DMS79 treated with DMSO at 0.1 percent for 48 hours (cell line): Measurements from ENCODE around the gene PTPRCAP.

Experiments used
- DNase-seq: peaks from one replicate; lab custom pipeline; 2025; lab: John Stamatoyannopoulos, UW

The PTPRCAP gene

DNA sequence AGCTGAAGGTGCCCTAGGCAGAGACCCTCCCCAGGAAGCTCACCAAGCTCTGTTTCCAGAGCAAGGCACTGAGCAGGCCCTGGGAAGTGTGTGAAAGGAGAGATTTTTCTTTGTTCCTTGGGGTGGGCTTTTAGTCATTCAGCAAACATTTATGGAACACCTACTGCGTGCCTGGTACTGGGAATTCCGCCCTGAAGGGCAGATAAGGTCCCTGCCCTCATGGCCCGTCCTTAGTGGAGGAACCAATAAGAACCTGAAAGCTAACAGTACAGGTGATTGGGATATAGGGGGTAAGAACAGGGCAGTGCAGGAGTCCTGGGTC, 27.7 kb upstream of the PTPRCAP start:
- no peak for DNase-seq

DNA sequence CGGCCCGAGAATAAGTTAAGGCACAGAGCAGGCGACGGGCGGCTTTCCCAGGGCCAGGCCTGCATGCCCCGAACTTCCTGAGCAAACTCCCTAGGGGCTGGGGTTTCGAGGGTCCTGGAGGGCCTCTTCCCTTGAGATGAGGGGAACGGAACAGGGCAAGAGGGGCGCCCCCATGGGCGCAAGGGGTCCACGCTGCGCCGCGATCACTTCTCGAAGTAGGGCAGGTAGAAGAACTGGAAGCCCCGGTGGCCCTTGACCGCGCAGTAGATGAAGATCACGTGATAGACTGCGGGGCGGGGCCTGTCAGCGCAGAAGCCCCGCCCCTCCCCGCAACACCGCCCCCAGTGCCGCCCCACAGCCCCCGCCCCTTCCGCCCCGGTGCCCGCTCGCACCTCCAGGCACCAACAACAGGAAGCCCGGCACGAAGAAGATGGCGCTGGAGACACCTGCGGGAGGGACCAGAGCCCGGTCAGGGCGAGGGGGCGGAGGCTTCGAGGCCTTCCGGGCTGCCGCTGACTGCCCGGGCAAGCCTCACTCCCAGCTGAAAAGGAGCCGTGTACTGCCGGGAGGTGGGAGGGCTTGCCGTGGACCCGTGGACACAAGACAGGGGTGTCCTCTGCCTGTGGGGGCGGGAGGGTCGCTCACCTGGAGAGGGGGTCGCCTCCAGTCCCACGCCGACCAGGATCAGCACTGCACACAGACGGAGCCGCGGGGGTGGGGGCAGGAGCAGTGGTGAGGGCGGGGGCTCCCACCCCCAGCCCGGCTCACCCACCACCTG, 27.1 kb upstream of the PTPRCAP start:
- peak; percentile 34 for DNase-seq

DNA sequence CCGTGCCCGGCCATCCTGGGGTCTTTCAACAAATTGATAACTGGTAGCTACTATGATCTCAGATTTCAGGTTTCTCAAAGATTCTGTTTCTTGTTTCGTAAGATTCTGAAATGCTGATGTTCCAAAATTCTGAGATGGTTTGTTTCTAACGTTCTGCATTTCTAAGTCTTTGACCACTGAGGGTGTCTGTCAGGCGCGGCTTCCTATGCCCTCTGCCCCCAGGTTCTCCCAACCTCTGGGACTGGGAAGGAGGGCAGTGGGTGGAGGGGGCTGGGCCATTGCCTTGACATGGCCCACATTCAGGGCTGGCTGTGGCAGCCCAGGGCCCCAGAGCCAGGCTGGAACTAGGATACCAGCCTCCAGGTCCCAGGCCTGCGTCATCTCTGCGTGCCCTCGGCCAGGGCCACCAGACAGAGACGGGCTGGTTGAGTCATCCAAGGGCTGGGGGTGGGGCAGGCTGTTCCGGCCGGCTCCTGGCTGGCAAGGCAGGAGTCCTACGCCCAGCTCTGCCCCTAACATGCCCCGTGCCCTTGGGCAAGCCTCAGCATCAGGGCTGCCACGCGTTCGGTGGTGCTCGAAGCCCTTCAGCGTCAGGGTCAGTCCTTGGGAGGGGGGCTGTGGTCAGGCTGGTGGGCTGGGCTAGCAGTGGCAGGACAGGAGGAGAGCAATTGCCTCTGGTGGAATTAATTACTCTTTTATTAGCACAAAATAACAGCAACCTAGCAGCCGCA, 26.4 kb upstream of the PTPRCAP start:
- DNase-seq = no peak

DNA sequence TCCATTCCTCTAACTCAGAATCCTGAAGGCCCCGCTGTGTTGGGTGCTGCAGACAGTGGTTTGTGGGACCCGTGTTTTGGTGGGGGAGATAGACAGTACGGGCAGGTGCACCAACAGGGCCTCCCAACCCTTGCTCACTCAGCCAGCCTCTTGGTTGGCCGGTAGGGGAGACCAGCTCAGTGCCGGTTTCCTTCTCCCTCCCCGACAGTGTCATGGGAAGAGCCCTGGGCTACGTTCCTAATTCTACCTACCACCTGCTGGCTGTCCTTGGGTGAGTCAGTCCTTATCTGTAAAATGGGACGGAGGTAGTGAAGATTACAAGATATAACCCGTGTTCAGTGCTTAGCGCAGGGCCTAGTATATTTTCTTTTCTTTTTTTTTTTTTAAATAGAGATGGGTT, 25.7 kb upstream of the PTPRCAP start:
- no peak for DNase-seq

DNA sequence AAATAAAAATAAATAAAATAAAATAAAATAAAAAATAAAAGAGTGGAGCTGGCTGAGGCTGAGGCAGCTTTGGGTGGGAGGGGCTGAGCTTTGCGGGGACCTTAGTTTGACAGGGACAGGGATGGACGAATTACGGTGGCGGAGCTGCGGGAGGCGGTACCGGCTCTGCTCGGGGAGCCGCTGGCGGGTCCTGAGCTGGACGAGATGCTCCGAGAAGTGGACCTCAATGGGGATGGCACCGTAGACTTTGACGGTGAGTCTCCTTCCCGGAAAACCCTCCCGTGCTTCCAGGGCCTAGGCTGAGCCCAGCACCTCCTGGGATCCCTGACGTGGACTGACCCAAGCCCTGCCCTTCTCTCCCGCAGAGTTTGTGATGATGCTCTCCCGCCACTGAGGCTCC, 20.8 kb upstream of the PTPRCAP start:
- DNase-seq = no peak

GRCh38 chr11:67457453-67457852, 20.0 kb upstream of the PTPRCAP start:
- no peak for DNase-seq

DNA sequence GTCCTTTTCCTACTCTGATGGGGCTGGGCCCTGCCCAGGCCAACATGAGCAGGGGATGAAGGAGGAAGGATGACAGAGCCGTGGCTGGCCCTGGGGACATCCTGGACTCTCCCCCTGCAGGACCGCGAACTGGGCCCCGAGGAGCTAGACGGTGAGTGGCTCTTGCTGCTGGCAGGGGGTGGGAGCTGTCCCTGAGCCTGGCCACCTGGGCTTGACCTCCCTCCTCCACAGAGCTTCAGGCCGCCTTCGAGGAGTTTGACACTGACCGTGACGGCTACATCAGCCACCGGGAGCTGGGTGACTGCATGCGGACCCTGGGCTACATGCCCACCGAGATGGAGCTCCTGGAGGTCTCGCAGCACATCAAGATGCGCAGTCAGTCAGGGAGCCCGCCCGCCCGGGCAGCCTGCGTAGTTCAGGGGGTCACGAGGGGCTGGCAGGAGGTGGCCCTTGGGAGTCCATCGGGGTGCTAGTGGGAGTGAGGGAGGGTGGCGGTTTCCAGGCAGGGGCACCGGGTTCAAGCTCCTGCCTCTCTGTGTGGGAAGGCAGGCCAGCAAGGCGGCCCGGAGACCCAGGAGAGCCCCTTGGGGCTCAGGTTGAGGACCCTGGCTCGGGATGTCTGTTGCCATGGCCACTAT, 18.7 kb upstream of the PTPRCAP start:
- DNase-seq = no peak

DNA sequence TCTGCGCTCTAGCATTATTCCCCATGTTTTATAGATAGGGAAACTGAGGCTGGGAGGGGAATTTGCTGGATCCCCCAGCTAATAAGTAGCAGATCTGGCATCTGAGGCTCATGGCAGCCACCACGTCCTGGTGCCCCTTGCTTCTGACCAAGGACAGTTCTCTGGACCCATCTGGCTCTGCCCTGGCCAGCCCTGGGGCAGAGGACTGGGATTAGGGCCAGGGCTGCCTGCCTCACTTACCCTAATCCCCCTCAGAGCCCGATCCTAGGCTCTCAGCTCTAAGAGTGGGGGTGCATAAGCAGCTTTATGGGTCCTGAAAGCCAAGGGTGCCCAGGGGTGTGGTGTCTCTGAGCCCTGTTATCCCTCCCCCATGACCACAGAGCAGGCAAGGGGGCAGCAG, 17.6 kb upstream of the PTPRCAP start, which contains the start of gene CABP4:
Gene CABP4, plus strand, starts transcription at position 301 of the 400 bp plus-strand sequence. Its CDS starts 70 bp downstream, at position 371.
- no peak for DNase-seq

DNA sequence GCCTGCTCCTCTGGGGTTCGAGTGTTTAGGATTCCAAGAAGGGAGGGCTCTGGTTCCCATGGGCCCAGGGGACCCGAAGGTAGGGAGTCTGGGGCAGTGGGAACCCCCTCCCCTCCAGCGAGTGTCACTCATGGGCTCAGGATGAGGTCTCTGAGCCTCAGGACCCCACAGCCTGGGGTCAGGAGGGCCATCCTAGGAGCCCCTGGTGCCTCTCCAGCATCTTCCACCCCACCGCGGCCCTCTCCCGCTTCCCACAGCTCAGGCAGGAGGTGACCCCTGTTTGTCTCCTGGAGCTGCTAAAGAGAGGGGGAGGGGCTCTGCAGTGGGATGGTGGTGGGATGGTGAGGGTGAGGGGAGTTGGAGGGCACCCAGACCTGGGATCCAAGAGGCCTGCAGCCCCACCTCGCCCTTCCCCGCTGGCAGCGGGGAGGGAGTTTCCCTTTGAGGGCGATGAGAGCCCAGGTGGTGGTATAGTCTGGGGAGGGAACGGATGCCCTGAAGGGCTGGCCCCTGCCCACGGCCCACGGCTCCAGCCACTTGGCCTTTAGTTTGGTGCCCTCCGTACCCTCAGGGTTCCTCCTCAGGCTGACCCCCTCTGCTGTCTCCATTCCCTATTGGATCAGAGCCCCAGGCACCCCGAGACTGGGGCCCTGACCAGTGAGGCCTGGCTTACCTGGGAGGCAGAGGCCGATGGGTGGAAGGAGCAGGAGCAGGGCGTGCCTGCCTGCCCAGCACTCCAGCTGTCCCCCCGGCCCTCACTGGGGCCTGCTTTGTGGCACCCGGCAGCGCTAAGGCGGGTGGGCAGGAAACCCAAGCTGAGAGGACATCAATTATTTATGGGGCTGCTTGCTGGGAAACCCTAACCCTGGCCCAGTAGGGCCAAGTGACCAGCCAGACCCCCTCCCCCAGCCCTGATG, 16.6 kb upstream of the PTPRCAP start:
- no peak for DNase-seq

DNA sequence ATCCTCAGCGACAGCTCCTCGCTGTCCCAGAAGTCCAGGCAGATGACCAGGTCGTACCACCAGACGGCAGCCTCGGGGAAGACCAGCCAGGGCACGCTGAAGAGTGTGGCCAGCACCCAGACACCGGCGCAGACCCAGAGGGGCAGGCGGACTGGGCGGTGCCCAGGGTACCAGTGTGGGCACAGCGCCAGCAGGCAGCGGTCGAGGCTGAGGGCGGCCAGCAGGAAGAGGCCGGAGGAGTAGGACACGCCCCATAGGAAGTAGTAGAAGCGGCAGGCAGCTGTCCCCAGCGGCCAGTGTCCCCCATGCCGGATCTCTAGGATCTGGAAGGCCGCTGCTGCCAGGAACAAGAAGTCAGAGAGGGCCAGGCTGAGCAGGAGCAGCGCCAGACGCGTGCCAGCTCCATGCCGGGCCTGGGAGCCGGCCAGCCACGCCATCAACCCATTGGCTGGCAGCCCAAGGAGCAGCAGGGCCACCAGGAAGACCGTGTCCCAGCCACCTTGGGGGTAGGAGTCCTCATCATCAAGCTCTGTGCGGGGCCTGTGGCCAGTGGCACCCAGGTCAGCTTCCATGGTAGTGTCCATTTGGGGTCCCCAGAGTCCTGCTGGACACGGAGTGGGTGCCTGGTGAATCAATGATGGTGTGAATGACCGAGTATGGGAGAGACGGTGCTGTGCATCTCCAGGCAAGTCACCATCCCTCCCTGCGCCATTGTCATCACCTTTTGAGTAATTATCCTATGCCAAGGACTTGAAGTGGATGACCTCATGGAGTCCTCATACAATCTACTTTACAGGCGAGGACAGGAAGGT, 14.9 kb upstream of the PTPRCAP start, which contains the start of gene GPR152:
Gene GPR152, minus strand, starts transcription at position 589 of the 812 bp plus-strand sequence. Its CDS starts 5 bp downstream, at position 584.
- DNase-seq = no peak

DNA sequence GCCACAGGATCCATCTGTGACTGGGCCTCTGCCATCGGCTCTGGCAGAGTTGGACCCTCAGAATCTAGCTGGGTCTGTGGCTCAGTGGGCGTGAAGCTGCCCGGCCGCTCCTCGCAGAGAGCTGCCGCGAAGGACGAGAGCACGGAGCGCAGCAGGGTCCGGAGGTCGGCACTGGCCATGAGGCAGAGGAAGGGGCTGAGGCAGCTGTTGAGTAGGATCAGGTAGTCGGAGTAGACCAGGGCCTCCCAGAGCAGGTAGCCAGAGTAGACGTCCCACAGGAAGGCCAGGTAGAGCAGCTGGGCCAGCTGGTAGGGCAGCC, 14.1 kb upstream of the PTPRCAP start:
- DNase-seq = no peak

DNA sequence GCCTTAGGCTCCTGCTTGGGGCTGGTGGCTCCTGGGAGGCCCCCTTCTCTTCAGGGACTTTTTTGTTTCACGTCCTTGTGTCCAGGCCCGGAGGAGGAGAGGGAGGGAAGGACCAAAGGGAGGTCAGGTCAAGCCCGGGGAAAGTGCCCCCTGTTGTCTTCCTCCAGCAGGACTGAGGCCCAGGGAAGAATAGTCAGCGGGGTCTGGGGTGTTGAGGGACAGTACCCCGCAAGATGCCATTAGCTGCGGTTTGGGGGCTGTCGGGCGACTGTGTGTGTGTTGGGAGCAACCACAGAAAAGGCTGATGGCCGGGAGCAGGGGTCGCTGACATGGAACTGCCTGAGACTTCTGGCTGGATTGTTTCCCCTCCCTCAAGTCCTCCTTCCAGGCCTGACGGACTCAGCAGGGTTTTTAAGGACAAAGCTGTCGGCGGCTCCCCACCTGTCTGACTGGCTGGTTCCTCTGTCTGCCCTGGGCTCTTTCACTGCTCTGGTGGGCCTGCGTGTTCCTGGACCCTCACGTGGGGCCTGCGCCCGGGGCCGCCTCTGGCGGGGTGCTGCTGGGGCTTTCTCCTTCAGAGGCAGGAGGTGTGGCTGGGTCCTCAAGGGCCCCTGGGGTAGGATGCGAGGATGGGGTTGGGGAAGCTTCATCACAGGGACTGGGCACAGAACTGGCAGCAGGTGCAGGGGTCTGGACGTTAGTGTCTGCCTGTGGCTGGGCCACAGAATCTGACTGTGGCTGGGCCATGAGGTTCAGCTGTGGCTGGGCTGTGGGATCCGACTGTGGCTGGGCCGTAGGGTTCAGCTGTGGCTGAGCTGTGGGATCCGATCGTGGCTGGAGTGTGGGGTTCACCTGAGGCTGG, 13.5 kb upstream of the PTPRCAP start:
- DNase-seq = no peak

DNA sequence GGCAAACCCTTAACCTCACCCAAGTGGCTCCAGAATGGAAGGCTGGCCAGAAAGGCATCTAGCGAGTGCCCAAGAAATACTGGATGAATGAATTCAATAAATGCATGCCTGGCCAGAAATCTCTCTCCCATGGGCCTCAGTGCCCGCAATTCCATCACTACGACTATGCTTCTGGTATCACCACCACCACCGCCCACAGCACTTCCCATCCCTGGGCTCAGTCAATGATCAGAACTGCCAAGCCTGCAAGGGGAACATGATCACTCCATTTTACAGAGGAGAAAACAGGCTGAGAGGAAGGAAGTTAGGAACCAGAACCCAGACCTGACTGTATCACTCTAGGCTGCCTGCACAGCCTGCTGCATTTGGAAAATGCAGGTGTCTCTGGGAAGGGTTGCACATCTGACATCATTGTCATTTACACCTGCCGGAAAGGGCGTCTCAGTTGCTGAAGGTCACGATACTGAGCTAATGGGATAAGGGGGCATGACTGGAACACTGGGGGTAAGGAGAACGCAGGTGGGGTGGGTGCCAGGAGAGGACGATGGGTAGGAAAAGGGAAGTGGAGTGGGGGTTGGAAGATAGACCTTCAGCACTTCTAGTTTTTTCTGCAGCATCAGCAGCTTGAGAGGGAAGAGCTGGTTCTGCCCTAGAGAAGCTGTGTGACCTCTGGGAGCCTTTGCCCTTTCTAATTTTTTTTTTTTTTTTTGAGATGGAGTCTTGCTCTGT, 11.8 kb upstream of the PTPRCAP start:
- no peak for DNase-seq

DNA sequence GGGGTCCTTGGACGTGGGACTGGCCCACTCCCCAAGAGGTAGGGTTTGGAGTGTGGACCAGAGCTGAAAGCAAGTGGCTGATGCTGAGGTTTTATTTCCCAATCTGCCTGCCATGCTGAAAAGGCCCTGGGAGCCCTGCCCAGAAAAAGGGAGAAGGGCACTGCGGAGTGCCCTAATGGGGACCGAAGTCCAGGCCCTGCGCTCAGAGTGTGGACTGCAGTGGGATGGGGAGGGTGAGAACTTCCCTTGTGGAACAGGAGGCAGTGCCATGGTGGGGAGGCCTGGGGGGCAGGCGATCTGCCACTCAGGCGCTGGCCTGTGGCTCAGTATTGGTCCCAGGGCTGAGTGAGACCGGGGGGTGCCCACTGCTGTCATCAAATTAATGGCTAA, 10.7 kb upstream of the PTPRCAP start:
- no peak for DNase-seq

DNA sequence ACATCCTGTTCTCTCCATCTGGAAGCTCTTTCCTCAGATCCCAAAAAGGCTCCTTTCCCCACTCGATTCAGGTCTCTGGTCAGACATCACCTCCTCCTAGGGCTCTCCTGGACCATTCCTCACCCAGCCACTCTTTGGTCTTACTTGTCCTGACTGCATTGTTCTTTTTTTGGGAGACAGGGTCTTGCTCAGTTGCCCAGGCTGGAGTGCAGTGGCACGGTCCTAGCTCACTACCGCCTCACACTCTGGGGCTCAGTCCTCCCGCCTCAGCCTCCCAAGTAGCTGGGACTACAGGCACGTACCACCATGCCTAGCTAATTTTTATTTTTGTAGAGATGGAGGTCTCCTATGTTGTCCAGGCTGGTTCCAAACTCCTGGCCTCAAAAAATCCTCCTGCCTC, 8.0 kb upstream of the PTPRCAP start:
- no peak for DNase-seq

DNA sequence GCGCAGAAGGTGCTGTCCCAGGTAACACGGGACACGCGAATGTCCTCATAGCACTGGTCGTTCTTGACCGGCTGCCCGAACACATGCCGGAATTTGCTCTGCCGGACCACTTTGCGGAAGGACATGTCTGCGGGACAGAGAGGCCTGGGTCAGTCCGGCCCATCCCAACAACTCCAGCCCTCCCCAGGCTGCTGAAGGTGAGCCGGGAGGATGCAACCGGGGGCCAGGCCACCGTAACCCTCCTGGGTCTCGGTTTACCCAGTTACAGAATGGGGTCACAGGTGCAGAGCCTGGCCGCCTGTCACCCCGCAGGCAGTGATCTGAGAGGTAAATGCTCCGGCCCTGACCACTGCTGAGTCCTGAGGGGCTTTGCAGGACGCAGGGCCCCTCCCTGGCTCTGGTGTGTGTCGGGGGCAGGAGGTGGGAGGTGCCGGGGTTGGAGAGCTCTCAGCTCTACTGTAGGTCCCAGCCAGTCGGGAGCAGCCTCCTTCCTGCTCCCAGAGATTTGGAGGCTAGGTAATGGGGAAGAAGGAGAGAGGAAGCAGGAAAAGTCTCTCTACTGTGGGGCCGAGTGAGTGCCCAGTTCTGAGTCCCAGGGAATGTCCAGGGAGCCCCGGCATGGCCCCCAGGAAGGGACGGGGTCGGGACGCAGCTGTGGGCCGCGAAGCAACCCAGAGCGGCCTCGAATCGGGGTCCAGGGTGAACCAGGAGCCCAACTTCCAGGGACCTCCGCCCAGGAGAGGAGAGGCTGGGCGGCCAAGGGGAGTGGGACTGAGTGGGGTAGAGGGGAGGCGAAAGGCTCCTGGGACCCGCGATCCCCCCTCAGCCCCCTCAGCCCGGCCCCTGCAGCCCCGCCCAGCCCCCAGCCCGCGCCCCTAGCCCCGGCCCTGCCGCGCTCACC, 5.3 kb upstream of the PTPRCAP start:
- no peak for DNase-seq

- DNase-seq = no peak
Measured at GRCh38 chr11:67441731-67442351, 4.4 kb upstream of the PTPRCAP start.

DNA sequence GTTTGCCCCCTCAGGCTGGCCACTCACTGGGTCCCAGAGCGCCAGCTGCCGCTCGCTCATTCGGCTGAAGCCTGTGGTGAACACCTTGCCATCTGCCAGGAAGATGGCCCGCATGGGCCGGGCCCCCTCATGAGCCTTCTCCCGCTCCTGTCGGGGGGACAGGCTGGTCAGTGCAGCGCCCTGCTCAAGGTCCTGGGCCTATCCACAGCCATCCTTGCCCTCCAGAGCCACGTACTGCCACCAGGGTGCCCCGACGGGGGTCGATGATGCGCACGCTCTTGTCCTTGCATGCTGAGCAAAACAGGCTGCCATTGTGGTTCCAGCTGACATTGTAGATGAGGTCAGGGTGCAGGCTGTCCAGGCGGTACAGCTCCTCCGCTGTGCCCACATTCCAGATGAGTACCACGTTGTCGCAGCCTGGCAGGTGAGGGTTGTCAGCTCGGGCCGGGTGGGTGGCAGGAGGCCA, 3.6 kb upstream of the PTPRCAP start:
- DNase-seq = no peak
